Muscle layer of duodenum (tissue), 2 donors: ENCODE data around the gene ENO2.
A peak's percentile ranks its signal among the peaks of the same experiment; 100 is the strongest.

Source experiments
- H3K27ac ChIP-seq: one replicate; pipeline ENCODE4 v1.7.0; 2013; ENCODE audit warnings: mild to moderate bottlenecking, low read length
- H3K27me3 ChIP-seq: one replicate; pipeline ENCODE4 v1.7.0; 2013; ENCODE audit warnings: low read depth, mild to moderate bottlenecking, control low read depth, low read length
- H3K36me3 ChIP-seq, 2 donors: one replicate each; pipeline ENCODE4 v1.7.0; 2013; ENCODE audit warnings: low read length in 2 of 2, control low read depth in 1 of 2, mild to moderate bottlenecking in 1 of 2; ENCODE audit not compliant: insufficient read depth in 2 of 2, control insufficient read depth in 1 of 2
- H3K4me1 ChIP-seq, 2 donors: one replicate each; pipeline ENCODE4 v1.7.0; 2013; ENCODE audit warnings: low read length in 2 of 2, mild to moderate bottlenecking in 2 of 2, control low read depth in 1 of 2, moderate library complexity in 1 of 2; ENCODE audit not compliant: insufficient read depth in 2 of 2, control insufficient read depth in 1 of 2
- H3K4me3 ChIP-seq, 2 donors: one replicate each; pipeline ENCODE4 v1.7.0; 2013; ENCODE audit warnings: low read length in 2 of 2, low read depth in 1 of 2, mild to moderate bottlenecking in 1 of 2
- H3K9me3 ChIP-seq, 2 donors: one replicate each; pipeline ENCODE4 v1.7.0; 2013; ENCODE audit warnings: low read length in 2 of 2, control low read depth in 1 of 2, mild to moderate bottlenecking in 1 of 2; ENCODE audit not compliant: control insufficient read depth in 1 of 2
- donor health status: healthy.

Gene ENO2

GRCh38 chr12:6948873-6949594 is 34.7 kb downstream of the ENO2 start:
- no peaks in the 10 kb centered on the region for H3K27me3 ChIP-seq
- H3K36me3 ChIP-seq: peaks cover 0 to 3% of the 10 kb centered on the region in 2 donors
- no peak overlapping the region for H3K27ac ChIP-seq
- peaks cover 18 to 19% of the 10 kb centered on the region in 2 donors for H3K4me1 ChIP-seq
- H3K9me3 ChIP-seq: no peaks in the 10 kb centered on the region
- no peak overlapping the region for H3K4me3 ChIP-seq

- H3K36me3 ChIP-seq: peaks cover 0 to 3% of the 10 kb centered on the region in 2 donors
- peak overlapping the region in 1 of 2 donors; percentile 11 for H3K4me3 ChIP-seq
- no peaks in the 10 kb centered on the region for H3K9me3 ChIP-seq
- H3K27me3 ChIP-seq: no peaks in the 10 kb centered on the region
- H3K27ac ChIP-seq: peak overlapping the region; percentile 31
- H3K4me1 ChIP-seq: peaks cover 12 to 19% of the 10 kb centered on the region in 2 donors
Observed at GRCh38 chr12:6950401-6950801, 36.0 kb downstream of the ENO2 start.

- peak within 1 kb of the TSS; percentile 45 for H3K27ac ChIP-seq
- H3K4me3 ChIP-seq: peak within 1 kb of the TSS; percentile 42 to 60
Observed at GRCh38 chr12:6950811-6951540, 36.6 kb downstream of the ENO2 start, which contains the start of gene PTPN6. Gene PTPN6, plus strand, starts transcription at chr12:6951356. Its CDS starts 157 bp downstream, at chr12:6951513.

GRCh38 chr12:6951551-6952120 is 37.3 kb downstream of the ENO2 start:
- no peaks in the 10 kb centered on the region for H3K27me3 ChIP-seq
- H3K9me3 ChIP-seq: no peaks in the 10 kb centered on the region
- H3K4me3 ChIP-seq: peak overlapping the region; percentile 42 to 60
- H3K36me3 ChIP-seq: peaks cover 0 to 3% of the 10 kb centered on the region in 2 donors
- H3K27ac ChIP-seq: peak overlapping the region; percentile 45
- peaks cover 5 to 9% of the 10 kb centered on the region in 2 donors for H3K4me1 ChIP-seq

More at GRCh38 chr12:6950811-6951540, 36.6 kb downstream of the ENO2 start, which contains the start of gene PTPN6:
- Histone ChIP-seq H3K36me3 (peaks cover 0 to 3% of the 10 kb centered on the region in 2 donors), H3K27me3 (no peaks in the 10 kb centered on the region), H3K9me3 (no peaks in the 10 kb centered on the region), H3K4me1 (peaks cover 6 to 14% of the 10 kb centered on the region in 2 donors)

- Histone ChIP-seq H3K9me3 (no peaks in the 10 kb centered on the region), H3K4me3 (peak overlapping the region; percentile 42 to 60), H3K27me3 (no peaks in the 10 kb centered on the region), H3K4me1 (peaks cover 0 to 9% of the 10 kb centered on the region in 2 donors), H3K36me3 (no peaks in the 10 kb centered on the region), H3K27ac (peak overlapping the region; percentile 45)
Observed at GRCh38 chr12:6952121-6952862, 37.9 kb downstream of the ENO2 start.

GRCh38 chr12:6952863-6953441 is 38.6 kb downstream of the ENO2 start:
- H3K27me3 ChIP-seq: no peaks in the 10 kb centered on the region
- peak overlapping the region; percentile 60 for H3K27ac ChIP-seq
- no peaks in the 10 kb centered on the region for H3K36me3 ChIP-seq
- peaks cover 0 to 12% of the 10 kb centered on the region in 2 donors for H3K4me1 ChIP-seq
- no peaks in the 10 kb centered on the region for H3K9me3 ChIP-seq
- peak overlapping the region; percentile 42 to 60 for H3K4me3 ChIP-seq

- Histone ChIP-seq H3K4me1 (peaks cover 2 to 14% of the 10 kb centered on the region in 2 donors), H3K4me3 (peak overlapping the region; percentile 42 to 60)
Observed at GRCh38 chr12:6953442-6954315, 39.3 kb downstream of the ENO2 start.

GRCh38 chr12:6954316-6955107 is 40.1 kb downstream of the ENO2 start:
- Histone ChIP-seq H3K4me3 (peak overlapping the region in 1 of 2 donors; percentile 60), H3K27ac (peak overlapping the region; percentile 60), H3K9me3 (no peaks in the 10 kb centered on the region), H3K36me3 (no peaks in the 10 kb centered on the region), H3K4me1 (peaks cover 4 to 14% of the 10 kb centered on the region in 2 donors), H3K27me3 (no peaks in the 10 kb centered on the region)

More at GRCh38 chr12:6953442-6954315, 39.3 kb downstream of the ENO2 start:
- H3K27me3 ChIP-seq: no peaks in the 10 kb centered on the region
- H3K36me3 ChIP-seq: no peaks in the 10 kb centered on the region
- H3K9me3 ChIP-seq: no peaks in the 10 kb centered on the region
- H3K27ac ChIP-seq: peak overlapping the region; percentile 60

GRCh38 chr12:6955108-6956020 is 41.0 kb downstream of the ENO2 start:
- Histone ChIP-seq H3K9me3 (no peaks in the 10 kb centered on the region), H3K36me3 (no peaks in the 10 kb centered on the region), H3K4me1 (peaks cover 4 to 16% of the 10 kb centered on the region in 2 donors), H3K4me3 (no peak overlapping the region), H3K27ac (no peak overlapping the region), H3K27me3 (no peaks in the 10 kb centered on the region)
